Activated CD4-positive, alpha-beta memory T cell treated with anti-CD3 and anti-CD28 coated beads for 36 hours (primary cell): ENCODE measurements around the gene FGF11. TPM values are rescaled to one million over a fixed set of nuclear protein-coding genes. Genes with fewer than 3 reads are reported as not detected.
"Not testable (repeated sequence)": the region's sequence is repeated elsewhere in the genome, so short reads cannot be mapped to it uniquely, and the experiment has no call there.

Experiments
- CTCF ChIA-PET: fragments of 350-600 bp; sonication (Branson Sonifier 250); formaldehyde crosslinking; loops from one replicate; lab custom pipeline; 2021; ENCODE audit warnings: antibody characterized with exemption, inconsistent platforms; lab: Charles Lee
- POLR2A ChIA-PET: fragments of 350-600 bp; sonication (Branson Sonifier 250); formaldehyde crosslinking; loops from one replicate; lab custom pipeline; 2021; ENCODE audit warnings: antibody characterized with exemption; lab: Charles Lee
- DNase-seq: peaks from one replicate; pipeline ENCODE4 v3.0.0-alpha.2; 2020
- H3K27ac Mint-ChIP-seq: one replicate; pipeline ENCODE4 v1.8.0; 2021; ENCODE audit warnings: mixed read lengths
- H3K27me3 Mint-ChIP-seq: one replicate; pipeline ENCODE4 v1.8.0; 2021; ENCODE audit warnings: mixed read lengths
- H3K36me3 Mint-ChIP-seq: one replicate; pipeline ENCODE4 v1.8.0; 2021; ENCODE audit warnings: mixed read lengths
- H3K4me1 Mint-ChIP-seq: one replicate; pipeline ENCODE4 v1.8.0; 2021; ENCODE audit warnings: low read depth, mixed read lengths
- H3K4me3 Mint-ChIP-seq: one replicate; pipeline ENCODE4 v1.8.0; 2021; ENCODE audit warnings: mild to moderate bottlenecking, mixed read lengths
- H3K9me3 Mint-ChIP-seq: one replicate; pipeline ENCODE4 v1.8.0; 2021; ENCODE audit warnings: mixed read lengths
- intact Hi-C: fragments of 100-400 bp; cut with micrococcal nuclease; formaldehyde crosslinking; loops from one replicate; pipeline ENCODE4 v1.15.1; 2023
- total RNA-seq, 2 experiments: library from RNA; stranded (reverse); gene quantifications; one replicate each; pipeline ENCODE4 v1.2.3, GENCODE V29; 2021

The FGF11 gene
- total RNA-seq, 2 experiments from 2014 or later, result 1.0 to 2.1 TPM

DNA sequence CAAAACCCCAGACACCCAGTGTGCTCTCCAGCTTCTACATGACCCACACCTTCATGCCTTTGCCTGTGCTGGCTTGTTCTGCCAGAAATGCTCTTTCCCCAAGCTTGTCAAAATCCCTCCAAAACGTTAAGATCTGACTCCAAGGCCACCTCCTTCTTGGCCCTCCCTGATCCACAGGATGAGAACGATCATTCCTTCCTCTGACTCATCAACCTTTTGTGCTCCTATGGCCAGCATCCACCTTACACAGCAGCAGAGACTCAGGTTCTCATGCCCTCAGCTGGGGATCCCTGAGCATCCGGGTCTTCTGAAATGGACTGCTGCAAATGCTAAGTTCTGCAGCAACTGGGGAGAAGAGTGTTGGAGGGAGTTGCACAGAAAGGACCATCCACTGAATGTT is 37.2 kb downstream of the FGF11 start:
- no peaks in the 10 kb centered on the region for H3K27me3 Mint-ChIP-seq
- no peak for DNase-seq
- ChIA-PET POLR2A (interaction anchor here (1.5 to 1.7 kb wide), 2 partner anchors 9 to 211 kb away, joined by 3 to 12 read pairs; partner anchors contain the start of gene TP53), CTCF (interaction anchor here (1.0 to 6.2 kb wide), 4 partner anchors 23 to 113 kb away, joined by 3 to 54 read pairs (median 4); partner anchors contain the start of gene TMEM102)
- no peak overlapping the region for H3K4me3 Mint-ChIP-seq
- peaks cover 3% of the 10 kb centered on the region for H3K36me3 Mint-ChIP-seq
- no peaks in the 10 kb centered on the region for H3K9me3 Mint-ChIP-seq
- peaks cover 55% of the 10 kb centered on the region for H3K4me1 Mint-ChIP-seq
- intact Hi-C loops, result no loop called here
- H3K27ac Mint-ChIP-seq, result peak overlapping the region; percentile 59

- POLR2A ChIA-PET, result interaction anchor here (1.5 to 1.7 kb wide), 2 partner anchors 9 to 210 kb away, joined by 3 to 12 read pairs; partner anchors contain the start of gene TP53
- Mint-ChIP-seq H3K27ac (peak overlapping the region; percentile 64), H3K9me3 (no peaks in the 10 kb centered on the region), H3K4me1 (peaks cover 55% of the 10 kb centered on the region), H3K36me3 (peaks cover 3% of the 10 kb centered on the region), H3K4me3 (no peak overlapping the region), H3K27me3 (no peaks in the 10 kb centered on the region)
- intact Hi-C loops, result no loop called here
- CTCF ChIA-PET, result interaction anchor here (2.2 to 6.2 kb wide), 2 partner anchors 23 to 40 kb away, joined by 5 to 54 read pairs; partner anchors contain the start of gene TMEM102
- DNase-seq, result no peak
These were observed 37.6 kb downstream of the FGF11 start for GRCh38 chr17:7476951-7477350.

- no peaks in the 10 kb centered on the region for H3K27me3 Mint-ChIP-seq
- ChIA-PET POLR2A (interaction anchor here (1.1 to 1.5 kb wide), 2 partner anchors 93 to 210 kb away, joined by 3 to 4 read pairs; partner anchors contain the start of gene TP53), CTCF (interaction anchor here (1.5 to 6.2 kb wide), 3 partner anchors 24 to 153 kb away, joined by 4 to 54 read pairs (median 5); partner anchors contain the start of gene TMEM102)
- no peaks in the 10 kb centered on the region for H3K9me3 Mint-ChIP-seq
- peak overlapping the region; percentile 78 for H3K27ac Mint-ChIP-seq
- intact Hi-C loops, result no loop called here
- DNase-seq, result no peak
- peaks cover 59% of the 10 kb centered on the region for H3K4me1 Mint-ChIP-seq
- peaks cover 3% of the 10 kb centered on the region for H3K36me3 Mint-ChIP-seq
- peak overlapping the region; percentile 86 for H3K4me3 Mint-ChIP-seq
These were observed 38.3 kb downstream of the FGF11 start for GRCh38 chr17:7477392-7478275.

GRCh38 chr17:7478276-7479212 is 39.2 kb downstream of the FGF11 start:
- peak overlapping the region; percentile 86 for H3K4me3 Mint-ChIP-seq
- H3K27ac Mint-ChIP-seq, result peak overlapping the region; percentile 78
- H3K9me3 Mint-ChIP-seq, result no peaks in the 10 kb centered on the region
- ChIA-PET POLR2A (interaction anchor here (0.6 to 1.2 kb wide), 5 partner anchors 42 to 208 kb away, joined by 3 to 6 read pairs (median 4); partner anchors contain the start of genes NEURL4 and TP53), CTCF (interaction anchor here (1.5 to 6.2 kb wide), 2 partner anchors 42 to 154 kb away, joined by 4 to 54 read pairs; partner anchors contain the start of gene TMEM102)
- H3K27me3 Mint-ChIP-seq, result no peaks in the 10 kb centered on the region
- H3K4me1 Mint-ChIP-seq, result peaks cover 62% of the 10 kb centered on the region
- DNase-seq, result peak; percentile 71
- peaks cover 3% of the 10 kb centered on the region for H3K36me3 Mint-ChIP-seq
- intact Hi-C loops, result loop anchor here (1.0 kb wide), 1 partner anchor 23 kb away; no protein-coding TSS in a partner anchor

- Mint-ChIP-seq H3K4me3 (peak within 1 kb of the TSS; percentile 89), H3K36me3 (peaks cover 3% of the 10 kb centered on the region), H3K4me1 (peaks cover 62% of the 10 kb centered on the region), H3K27ac (peak within 1 kb of the TSS; percentile 92), H3K9me3 (no peaks in the 10 kb centered on the region), H3K27me3 (no peaks in the 10 kb centered on the region)
- ChIA-PET CTCF (interaction anchor here (0.9 to 6.2 kb wide), 4 partner anchors 43 to 155 kb away, joined by 3 to 54 read pairs (median 5); partner anchors contain the start of genes TMEM102 and TMEM95), POLR2A (interaction anchor here (0.6 to 1.3 kb wide), 7 partner anchors 25 to 208 kb away, joined by 3 to 6 read pairs (median 4); partner anchors contain the start of genes MPDU1, NEURL4 and TP53)
- DNase-seq, result peak; percentile 68
- intact Hi-C loops, result loop anchor here (1.0 to 5.0 kb wide), 3 partner anchors 24 to 208 kb away; partner anchors contain the start of genes KCTD11, TP53 and WRAP53
These were observed 40.1 kb downstream of the FGF11 start, which contains the start of gene ZBTB4 for GRCh38 chr17:7479213-7480088. TSS of gene ZBTB4 (minus strand) at chr17:7479631. CDS start at chr17:7466801, 12,830 bp downstream.

DNA sequence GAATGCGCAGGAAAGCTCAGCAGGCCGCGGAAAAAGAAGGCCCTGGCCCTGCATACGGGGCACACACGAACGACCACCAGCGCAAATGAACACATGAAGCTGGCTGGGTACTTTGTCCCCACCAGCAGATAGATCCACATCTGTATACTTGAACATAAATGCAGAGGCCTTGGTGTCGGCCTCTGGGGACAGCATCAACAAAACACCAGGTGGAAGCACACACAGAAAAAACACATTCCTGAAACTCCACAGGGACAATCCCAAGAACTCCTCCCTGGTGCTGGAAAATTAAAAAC is 40.7 kb downstream of the FGF11 start:
- POLR2A ChIA-PET, result interaction anchor here (0.6 to 1.3 kb wide), 3 partner anchors 80 to 207 kb away, joined by 3 to 6 read pairs (median 4); partner anchors contain the start of genes MPDU1 and TP53
- Mint-ChIP-seq H3K36me3 (peaks cover 8% of the 10 kb centered on the region), H3K9me3 (no peaks in the 10 kb centered on the region), H3K4me1 (peaks cover 65% of the 10 kb centered on the region), H3K27me3 (no peaks in the 10 kb centered on the region), H3K27ac (peak overlapping the region; percentile 92), H3K4me3 (peak overlapping the region; percentile 89)
- CTCF ChIA-PET, result interaction anchor here (0.9 to 6.2 kb wide), 3 partner anchors 43 to 125 kb away, joined by 3 to 54 read pairs (median 6); partner anchors contain the start of genes TMEM102 and TMEM95
- intact Hi-C loops, result loop anchor here (5.0 kb wide), 2 partner anchors 128 to 207 kb away; partner anchors contain the start of genes KCTD11, TP53 and WRAP53
- DNase-seq, result no peak

- H3K4me1 Mint-ChIP-seq, result peaks cover 66% of the 10 kb centered on the region
- not testable (repeated sequence) for DNase-seq, H3K9me3 Mint-ChIP-seq, H3K27me3 Mint-ChIP-seq
- intact Hi-C loops, result loop anchor here (5.0 kb wide), 2 partner anchors 129 to 206 kb away; partner anchors contain the start of genes KCTD11, TP53 and WRAP53
- POLR2A ChIA-PET, result interaction anchor here (1.3 kb wide), 1 partner anchor 206 kb away, joined by 4 read pairs; the partner anchor contains the start of gene TP53
- peak within 1 kb of the TSS; percentile 89 for H3K4me3 Mint-ChIP-seq
- H3K27ac Mint-ChIP-seq, result peak within 1 kb of the TSS; percentile 100
- peaks cover 17% of the 10 kb centered on the region for H3K36me3 Mint-ChIP-seq
- CTCF ChIA-PET, result interaction anchor here (1.1 to 6.2 kb wide), 2 partner anchors 45 to 85 kb away, joined by 3 to 54 read pairs; partner anchors contain the start of gene TMEM102
These were observed 42.0 kb downstream of the FGF11 start, which contains the start of gene SLC35G6 for GRCh38 chr17:7481275-7481674. TSS of gene SLC35G6 (plus strand) at chr17:7481446. CDS start at chr17:7481517, 71 bp downstream.

GRCh38 chr17:7481842-7482741 is 42.8 kb downstream of the FGF11 start:
- Mint-ChIP-seq H3K4me1 (peaks cover 66% of the 10 kb centered on the region), H3K4me3 (peak overlapping the region; percentile 18), H3K27ac (peak overlapping the region; percentile 100), H3K36me3 (peaks cover 20% of the 10 kb centered on the region)
- H3K27me3 Mint-ChIP-seq, H3K9me3 Mint-ChIP-seq, POLR2A ChIA-PET, DNase-seq: not testable (repeated sequence)
- CTCF ChIA-PET, result interaction anchor here (5.5 kb wide), 1 partner anchor 46 kb away, joined by 50 read pairs; the partner anchor contains the start of gene TMEM102
- intact Hi-C loops, result loop anchor here (5.0 kb wide), 2 partner anchors 130 to 205 kb away; partner anchors contain the start of genes KCTD11, TP53 and WRAP53

GRCh38 chr17:7482742-7483088 is 43.4 kb downstream of the FGF11 start:
- Mint-ChIP-seq H3K27ac (peak overlapping the region; percentile 100), H3K4me1 (peaks cover 66% of the 10 kb centered on the region), H3K36me3 (peaks cover 26% of the 10 kb centered on the region), H3K4me3 (peak overlapping the region; percentile 98)
- not testable (repeated sequence) for H3K9me3 Mint-ChIP-seq, DNase-seq, H3K27me3 Mint-ChIP-seq
- ChIA-PET POLR2A (interaction anchor here (3.0 to 4.7 kb wide), 2 partner anchors 47 to 204 kb away, joined by 19 to 25 read pairs; partner anchors contain the start of genes TMEM102 and TP53), CTCF (interaction anchor here (5.5 kb wide), 1 partner anchor 46 kb away, joined by 50 read pairs; the partner anchor contains the start of gene TMEM102)
- intact Hi-C loops, result loop anchor here (1.0 to 5.0 kb wide), 3 partner anchors 130 to 243 kb away; partner anchors contain the start of genes KCTD11, PHF23, TP53 and WRAP53
